Hepatocyte (in vitro differentiated cells): ENCODE measurements around the gene FRG2B.
"Not testable (repeated sequence)": the region's sequence is repeated elsewhere in the genome, so short reads cannot be mapped to it uniquely, and the experiment has no call there.

Experiments used
- CTCF ChIP-seq: fragments of 200-600 bp; sonication (generic); IDR thresholded peaks from 2 replicates; pipeline ENCODE4 v1.5.1; 2016; ENCODE audit warnings: antibody characterized with exemption, mild to moderate bottlenecking; ENCODE audit not compliant: poor library complexity
- EZH2phosphoT487 ChIP-seq: fragments of 200-600 bp; sonication (generic); IDR thresholded peaks from one replicate; pipeline ENCODE4 v1.6.1; 2018; ENCODE audit warnings: antibody characterized with exemption, mild to moderate bottlenecking, low read depth, moderate library complexity; ENCODE audit not compliant: unreplicated experiment, severe bottlenecking

- not testable (repeated sequence) for TF ChIP-seq CTCF, EZH2phosphoT487
These were observed 34.5 kb upstream of the FRG2B start for GRCh38 chr10:133661122-133661521.
